ENCODE measurements around the gene SOX11.
A peak's percentile ranks its signal among the peaks of the same experiment; 100 is the strongest.
"Not testable (repeated sequence)": the region's sequence is repeated elsewhere in the genome, so short reads cannot be mapped to it uniquely, and the experiment has no call there.

SOX11 gene

DNA sequence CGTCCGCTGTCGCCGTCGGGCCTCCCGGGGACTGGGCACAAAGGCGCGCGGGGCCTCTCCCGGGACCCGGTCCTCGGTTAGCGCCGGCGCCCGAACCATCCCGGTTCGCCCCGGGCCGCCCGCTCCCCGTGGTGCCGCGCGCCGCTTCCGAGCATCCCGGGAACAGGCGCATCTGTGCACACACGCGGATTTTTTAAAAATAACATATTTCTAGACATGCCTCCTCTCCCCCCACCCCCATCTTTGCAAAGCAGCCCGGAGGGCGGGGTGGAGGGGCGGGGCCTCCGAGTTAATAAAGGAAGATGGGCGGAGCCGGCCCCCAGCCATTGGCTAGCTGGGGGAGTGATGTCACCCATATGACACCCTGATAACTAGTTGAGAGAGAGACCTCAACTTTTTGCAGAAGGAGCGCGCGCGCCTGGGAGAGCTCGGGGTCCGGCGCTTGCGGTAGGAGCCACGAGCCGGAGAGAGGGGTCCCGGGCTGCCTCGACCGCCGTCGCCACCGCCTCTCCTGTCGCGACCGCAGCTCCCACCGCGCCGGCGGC is at the start of gene SOX11:
TSS of gene SOX11 (plus strand) at position 400 of the 545 bp plus-strand sequence. CDS start 338 bp downstream, outside the sequence.
- peak; percentile 93 to 94 for DNase-seq (ENCODE audit: low read depth in 2 of 2)

DNA sequence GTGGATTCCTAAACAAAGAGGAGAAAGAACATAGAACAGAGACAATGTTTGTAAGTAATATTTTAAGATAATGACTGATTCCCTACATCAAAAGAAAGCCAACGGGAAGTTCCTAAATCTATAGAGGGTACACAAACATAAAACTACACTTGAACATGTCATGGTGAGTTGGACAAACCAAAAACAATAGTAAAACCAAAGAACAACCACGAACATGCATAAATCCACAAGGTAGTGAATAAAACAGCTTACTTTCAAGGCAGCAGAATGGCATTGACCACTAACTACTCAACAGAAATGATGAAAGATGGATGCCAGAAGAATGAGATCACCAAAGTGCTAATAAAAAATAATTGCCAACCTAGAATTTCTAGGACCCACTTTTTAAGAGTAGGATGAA is 39.5 kb upstream of the SOX11 start:
- DNase-seq (ENCODE audit: low read depth in 2 of 2): not testable (repeated sequence)

DNA sequence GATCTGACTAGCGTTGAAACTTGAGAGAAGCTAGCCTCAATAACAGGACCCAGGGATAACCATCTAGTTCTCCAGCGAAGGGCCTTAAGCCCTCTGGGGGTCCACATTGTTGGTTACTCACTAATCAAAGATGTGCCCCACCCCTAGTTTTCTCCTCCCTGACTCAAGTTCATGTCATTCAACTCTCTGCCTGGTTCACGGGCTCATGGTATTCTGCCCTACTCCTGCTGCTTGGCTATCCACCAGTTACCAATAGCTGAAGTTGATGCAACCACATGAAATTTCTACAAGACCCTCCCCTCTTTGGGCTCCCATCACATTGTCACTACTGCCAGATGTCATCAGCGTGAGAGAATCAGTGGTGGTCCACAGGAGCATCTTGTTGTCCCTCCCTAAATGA is 38.4 kb upstream of the SOX11 start:
- DNase-seq (ENCODE audit: low read depth in 2 of 2): not testable (repeated sequence)

DNA sequence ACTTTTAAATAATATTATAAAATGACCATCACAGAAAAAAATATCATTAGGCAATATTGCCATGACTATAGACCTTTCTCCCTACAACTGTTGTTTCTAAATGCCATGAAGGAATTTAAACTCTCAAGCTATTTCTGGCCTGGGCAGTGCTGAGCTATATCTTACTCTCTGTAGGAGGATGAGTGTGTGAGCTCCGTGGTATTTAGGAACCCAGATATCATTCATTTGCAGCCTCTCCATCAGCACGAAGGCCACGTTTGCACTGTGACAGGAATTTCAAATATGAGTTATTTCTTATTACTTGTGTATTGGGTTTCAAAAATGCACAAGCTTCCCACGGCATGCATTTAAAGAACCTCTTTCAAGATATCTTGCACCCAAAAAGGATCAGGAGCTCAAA is 35.0 kb upstream of the SOX11 start:
- DNase-seq (ENCODE audit: low read depth in 2 of 2): no peak

DNA sequence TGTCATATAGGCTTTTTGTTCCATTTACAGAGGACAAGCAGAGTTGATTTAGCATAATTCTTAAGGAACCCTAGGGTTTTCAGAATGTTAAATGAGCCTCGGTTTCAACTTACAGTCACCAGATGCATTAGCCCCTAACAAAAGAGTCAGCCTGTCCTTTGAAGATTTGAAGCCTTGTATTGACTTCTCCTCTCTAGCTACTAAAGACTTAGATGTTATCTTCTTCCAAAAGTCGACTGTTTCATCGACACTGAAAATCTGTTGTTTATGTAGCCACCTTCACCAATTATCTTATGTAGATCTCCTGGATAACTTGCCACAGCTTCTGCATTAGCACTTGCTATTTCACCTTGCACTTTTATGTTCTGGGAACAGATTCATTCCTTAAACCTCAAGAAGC is 31.6 kb upstream of the SOX11 start:
- DNase-seq (ENCODE audit: low read depth in 2 of 2): no peak

DNA sequence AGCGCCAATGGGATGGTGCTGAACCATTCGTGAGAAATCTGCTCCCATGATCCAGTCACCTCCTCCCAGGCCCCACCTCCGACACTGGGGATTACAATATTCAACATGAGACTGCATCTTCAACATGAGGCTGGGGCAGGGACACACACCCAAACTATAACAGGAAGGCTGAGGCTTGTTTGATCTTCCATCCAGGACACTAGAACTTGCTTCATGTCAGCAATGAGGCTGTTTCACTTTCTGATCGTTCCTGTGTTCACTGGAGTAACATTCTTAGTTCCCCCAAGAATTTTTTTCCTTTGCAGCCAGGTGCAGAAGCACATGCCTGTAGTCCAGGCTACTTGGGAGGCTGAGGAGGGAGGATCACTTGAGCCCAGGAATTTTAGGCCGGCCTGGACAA is 30.8 kb upstream of the SOX11 start:
- no peak for DNase-seq (ENCODE audit: low read depth in 2 of 2)

DNA sequence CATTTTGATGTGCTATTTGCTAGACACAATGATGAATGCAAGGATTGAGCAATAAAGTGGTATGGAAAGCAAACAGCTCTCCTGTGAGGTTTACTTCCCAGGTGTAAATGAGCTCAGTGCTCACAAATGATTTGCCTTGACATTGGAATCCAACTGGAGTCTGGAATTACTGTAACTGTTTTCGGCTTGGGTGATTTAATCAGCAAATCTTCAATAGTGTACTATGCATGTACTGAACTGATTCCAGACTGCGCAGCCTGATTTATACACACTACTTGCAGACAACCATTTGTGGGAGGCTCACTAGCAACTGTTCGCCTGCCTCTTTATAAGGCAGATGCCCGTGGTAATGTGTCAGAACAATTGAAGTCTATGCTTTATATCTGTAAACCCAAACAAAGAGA is 27.9 kb upstream of the SOX11 start:
- no peak for DNase-seq (ENCODE audit: low read depth in 2 of 2)

DNA sequence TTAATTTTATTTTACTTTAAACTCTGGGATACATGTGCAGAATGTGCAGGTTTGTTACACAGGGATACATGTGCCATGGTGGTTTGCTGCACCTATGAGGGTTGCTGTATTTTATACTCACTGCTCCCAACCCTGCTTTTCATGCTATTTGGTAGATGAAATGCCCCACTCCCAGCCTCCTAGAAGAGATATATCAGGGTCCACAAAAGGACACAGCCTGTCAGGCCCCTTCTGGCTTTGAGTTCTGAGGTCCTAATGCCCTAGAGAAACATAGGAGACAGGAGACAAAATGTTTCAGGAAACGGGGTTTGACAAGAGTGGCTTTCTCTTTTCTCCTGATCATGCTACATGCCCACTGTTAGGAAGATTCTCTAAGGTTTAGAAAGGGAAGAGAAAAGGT is 27.1 kb upstream of the SOX11 start:
- DNase-seq (ENCODE audit: low read depth in 2 of 2): no peak

DNA sequence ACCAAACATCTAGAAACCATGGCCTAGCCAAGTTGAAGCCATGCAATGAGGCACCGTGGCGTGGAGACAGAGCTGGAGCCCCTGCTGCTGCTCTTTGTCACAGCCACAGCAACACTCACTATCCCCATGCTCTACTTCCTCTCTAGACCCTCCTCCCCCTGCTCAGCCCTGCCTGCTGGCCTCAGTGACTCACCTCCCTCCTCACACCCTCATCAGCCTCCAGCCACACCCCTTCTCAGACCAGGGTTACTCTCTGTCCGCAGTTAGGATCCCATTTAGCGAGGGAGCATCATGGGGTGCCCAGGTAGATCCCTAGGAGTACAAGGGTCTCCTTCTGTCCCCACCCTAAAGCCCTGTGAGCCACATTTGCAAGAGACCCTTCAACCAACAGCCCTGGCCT is 25.4 kb upstream of the SOX11 start:
- DNase-seq (ENCODE audit: low read depth in 2 of 2): no peak

DNA sequence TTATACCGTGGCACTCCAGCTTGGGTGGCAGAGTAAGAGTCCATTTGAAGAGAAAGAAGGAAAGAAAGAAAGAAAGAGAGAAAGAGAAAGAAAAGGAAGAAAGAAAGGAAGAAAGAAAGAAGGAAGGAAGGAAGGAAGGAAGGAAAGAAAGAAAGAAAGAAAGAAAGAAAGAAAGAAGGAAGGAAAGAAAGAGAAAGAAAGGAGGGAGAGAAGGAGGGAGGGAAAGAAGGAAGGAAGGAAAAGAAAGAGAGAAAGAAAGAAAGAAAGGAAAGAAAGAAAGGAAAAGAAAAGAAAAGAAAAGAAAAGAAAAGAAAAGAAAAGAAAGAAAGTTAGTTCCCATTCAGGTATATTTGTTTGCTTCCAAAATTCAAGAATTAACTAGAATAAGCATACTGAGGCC is 24.5 kb upstream of the SOX11 start:
- not testable (repeated sequence) for DNase-seq (ENCODE audit: low read depth in 2 of 2)

DNA sequence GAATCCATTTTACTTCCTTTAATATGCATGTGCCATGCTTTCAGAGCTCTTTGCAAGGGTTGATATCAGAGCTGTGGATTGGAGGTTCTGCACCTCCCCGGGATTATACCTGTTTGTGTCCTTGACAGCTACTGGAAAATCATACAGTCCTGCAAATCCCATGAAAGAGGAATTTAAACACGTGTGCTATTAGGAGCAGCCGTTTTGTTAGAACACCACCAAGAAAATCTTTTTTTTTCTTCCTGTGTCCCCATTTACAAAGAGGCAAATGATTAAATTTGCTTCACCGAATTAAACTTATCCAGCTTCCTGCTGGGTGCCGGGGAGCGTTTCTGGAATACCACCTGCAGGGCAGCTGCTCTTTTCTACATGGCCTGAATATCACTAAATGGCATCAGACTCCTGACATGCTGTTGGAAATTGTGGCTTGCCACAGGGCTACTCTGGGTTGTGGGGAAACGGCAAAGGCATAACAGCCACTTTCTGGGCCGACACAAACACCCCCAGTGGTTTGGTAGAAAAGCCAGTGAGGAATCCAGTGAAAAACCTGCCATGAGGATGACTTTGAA is 23.4 kb upstream of the SOX11 start:
- no peak for DNase-seq (ENCODE audit: low read depth in 2 of 2)

DNA sequence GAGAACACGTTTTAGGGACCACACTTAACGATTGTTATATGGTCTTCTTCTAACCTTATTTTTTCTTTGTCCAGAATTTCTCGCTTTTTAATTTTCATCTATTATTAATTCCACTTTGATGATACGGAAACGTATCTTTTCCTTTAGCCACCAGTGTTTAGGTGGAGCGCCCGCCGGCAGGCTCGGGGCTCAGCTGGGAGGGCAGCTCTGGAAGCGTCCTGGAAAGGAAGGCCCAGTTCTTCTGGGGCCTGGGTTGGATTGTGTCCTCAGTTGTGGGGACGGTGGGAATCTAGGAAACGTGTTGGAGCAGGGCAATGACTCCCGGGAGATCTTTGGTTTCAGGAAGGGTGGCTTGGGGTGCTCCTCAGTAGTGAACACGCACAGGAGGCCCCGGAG is 19.4 kb upstream of the SOX11 start:
- no peak for DNase-seq (ENCODE audit: low read depth in 2 of 2)

DNA sequence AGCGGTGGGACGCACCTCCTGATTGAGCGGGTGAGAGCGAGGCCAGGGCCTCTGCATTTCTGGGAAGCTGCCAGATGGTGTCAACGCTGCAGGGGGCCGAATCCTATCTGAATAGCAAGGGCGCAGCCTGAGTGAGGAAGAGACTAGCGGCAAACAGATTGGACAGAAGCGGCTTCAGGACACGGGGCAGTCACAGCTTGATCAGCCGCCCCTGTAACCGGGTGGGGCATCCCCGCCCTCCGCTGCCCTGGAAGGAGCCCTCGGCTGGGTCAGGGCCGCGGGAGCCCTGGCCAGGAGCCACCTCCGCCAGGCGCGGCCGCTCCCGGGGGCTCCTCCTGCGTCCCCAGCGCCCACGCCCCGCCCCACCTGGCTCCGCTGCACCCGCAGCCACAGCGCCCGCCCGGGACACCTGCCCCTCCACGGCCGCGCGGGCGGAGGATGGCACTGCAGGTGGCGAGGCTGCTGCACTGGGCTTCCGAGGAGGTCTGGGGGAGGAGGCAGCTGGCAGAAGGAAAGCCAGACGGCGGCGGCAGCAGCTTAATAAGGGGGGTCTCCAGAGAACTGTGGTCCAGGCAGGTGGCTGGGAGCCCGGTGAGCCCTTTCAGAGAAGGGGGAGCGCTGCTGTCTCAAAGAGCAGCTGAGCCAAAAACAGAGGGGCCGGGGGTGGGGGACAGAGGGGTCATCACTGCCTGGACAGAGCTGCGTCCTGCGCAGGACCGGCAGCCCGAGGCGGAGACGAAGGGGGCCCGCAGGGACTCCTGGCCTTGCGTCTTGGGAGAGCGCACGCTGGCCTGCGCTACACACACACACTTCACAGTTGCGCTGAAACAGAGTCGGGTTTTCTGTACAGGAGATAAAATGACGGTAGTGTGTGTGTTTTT is 18.8 kb upstream of the SOX11 start:
- no peak for DNase-seq (ENCODE audit: low read depth in 2 of 2)

DNA sequence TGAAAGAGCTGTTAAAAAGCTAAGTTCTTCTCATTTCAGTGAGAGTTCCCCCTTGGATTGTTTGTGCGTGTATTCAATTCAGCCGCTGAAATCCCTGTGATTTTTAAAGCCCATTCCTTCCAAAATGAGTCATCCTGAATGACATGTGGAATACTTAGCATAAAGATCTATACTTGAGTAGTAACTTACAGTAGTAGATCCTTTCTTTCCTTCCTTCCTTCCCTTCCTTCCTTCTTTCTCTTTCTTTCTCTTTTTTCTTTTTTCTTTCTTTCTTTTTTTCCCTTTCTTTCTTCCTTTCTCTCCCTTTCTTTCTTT is 18.2 kb upstream of the SOX11 start:
- DNase-seq (ENCODE audit: low read depth in 2 of 2): no peak

DNA sequence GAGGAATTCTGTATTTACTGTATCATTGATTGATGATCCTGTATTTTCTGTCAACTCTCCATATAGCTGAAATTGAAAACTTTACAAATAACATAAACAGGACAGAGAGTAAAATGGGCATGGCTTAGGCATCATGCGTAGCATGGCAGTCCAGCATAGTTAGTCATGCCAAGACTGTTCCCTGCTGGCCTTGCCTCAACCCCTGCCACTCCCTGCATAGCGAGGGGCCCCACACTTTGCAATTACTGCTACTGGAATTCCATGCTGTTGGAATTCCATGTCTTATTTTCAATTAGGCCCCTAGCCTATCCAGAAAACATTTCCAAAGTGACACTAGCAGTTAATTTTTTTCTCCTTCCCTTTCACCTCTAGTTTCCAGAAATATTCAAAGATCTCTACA is 15.1 kb upstream of the SOX11 start:
- DNase-seq (ENCODE audit: low read depth in 2 of 2): no peak

DNA sequence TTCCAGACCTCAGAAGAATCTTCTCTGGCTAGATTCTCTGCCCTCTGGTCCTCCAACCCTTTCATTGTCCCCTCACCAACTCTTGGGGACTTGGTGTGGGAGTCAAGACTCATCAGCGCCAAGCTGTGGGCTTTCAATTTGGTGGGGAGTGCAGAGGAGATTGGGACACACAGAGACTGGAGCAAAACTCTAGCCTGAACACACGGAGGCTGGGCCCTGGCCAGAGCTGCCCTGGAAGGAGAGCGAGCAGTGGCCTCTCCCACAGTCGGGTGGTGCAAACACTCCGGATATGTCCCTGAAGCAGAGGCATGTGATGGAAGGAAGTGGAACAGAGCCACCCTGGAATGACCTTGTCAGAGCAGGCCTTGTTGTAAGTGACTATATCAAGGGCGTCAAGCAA is 8.7 kb upstream of the SOX11 start:
- DNase-seq (ENCODE audit: low read depth in 2 of 2): no peak

DNA sequence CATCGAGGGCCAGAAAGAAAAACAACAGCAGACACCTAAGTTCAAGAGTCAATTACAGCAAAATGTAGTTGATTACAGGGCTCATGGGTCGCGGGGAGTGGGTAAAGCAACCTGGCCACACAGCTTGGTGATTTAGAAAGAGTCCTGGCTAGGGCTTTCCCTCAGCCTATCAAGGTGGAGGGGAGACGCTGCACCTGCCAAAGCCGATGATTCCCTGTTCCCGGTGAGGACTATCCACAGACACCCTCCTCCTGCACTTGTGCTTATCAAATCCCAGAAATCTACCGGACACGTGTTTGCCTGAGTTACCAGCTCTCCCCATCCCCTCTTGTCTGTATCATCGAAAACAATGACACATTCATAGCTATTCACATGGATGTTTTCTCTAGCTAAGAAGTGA is 7.0 kb upstream of the SOX11 start:
- DNase-seq (ENCODE audit: low read depth in 2 of 2): no peak

DNA sequence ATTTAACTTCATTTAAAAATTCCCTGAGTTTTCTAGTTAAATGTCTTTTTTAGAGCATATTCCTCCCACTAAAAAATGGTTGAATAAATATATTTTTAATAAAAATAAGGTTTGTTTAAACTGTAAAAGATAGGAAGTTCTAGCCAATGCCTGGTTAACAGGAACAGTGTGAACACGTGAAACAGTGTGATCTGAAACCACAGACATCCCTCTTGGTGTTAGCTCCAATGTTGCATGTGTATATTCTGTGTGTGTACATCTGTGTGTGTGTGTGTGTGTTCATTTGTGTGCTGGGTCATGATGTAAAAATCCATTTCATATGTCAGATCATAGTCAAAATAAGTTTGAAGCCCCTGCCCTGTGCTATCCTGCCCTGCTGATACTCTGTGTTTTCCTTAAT is 6.1 kb upstream of the SOX11 start:
- DNase-seq (ENCODE audit: low read depth in 2 of 2): no peak

DNA sequence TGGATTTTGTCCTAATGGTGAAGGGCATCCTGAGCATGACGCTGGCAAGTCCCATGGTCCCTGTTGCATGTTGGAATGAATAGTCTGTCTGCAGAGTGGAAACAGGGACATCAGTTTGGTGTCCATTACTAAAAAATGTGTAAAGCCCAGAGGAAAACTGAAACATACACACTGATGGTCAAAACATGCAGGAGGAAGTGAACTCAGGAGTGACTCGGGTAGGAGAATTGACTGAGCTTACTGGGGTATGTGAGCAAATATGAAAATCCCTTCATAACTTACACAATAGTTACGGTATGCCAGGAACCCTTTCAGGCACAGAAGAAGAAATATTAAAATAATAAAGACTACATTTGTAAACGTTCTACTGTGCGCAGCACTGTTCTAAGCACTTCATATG is 5.6 kb upstream of the SOX11 start:
- no peak for DNase-seq (ENCODE audit: low read depth in 2 of 2)

DNA sequence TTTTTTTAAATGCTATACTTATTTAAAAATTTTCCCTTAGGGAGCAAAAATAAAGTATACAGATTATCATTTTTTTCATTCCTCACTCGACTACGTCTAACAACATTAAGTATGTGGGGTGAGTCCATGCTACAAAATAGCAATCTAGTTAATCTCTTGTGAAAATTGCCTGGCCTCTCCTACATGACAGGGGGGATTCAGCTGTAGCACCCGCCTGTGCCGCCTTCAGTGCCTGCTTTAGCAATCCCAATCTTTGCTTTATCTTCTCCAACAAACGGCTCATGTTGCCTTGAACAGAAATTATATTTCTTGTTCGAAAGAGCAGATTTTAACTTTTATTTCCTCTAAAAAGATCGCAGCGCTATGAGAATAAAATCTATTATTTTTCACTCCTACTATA is 2.4 kb upstream of the SOX11 start:
- no peak for DNase-seq (ENCODE audit: low read depth in 2 of 2)

DNA sequence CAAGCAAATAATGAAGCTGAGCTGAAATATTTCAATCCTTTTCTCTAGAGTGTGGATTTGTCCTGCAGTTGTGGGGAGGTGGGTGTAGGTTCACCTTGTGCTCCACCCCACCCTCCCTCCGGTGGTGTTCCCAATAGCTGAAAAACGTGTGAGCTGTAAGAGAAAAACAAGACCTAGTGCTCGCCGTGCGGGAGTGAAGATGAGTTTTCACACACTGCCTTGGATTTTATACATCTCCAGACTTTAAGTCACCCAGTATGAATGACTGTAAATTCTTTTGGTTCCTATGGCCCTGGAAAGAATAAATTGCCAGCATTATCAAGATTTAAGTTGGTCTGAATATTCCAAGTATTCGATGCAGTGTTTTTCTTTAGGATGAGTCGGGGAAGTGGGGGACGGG is 1.9 kb upstream of the SOX11 start:
- DNase-seq (ENCODE audit: low read depth in 2 of 2): no peak

DNA sequence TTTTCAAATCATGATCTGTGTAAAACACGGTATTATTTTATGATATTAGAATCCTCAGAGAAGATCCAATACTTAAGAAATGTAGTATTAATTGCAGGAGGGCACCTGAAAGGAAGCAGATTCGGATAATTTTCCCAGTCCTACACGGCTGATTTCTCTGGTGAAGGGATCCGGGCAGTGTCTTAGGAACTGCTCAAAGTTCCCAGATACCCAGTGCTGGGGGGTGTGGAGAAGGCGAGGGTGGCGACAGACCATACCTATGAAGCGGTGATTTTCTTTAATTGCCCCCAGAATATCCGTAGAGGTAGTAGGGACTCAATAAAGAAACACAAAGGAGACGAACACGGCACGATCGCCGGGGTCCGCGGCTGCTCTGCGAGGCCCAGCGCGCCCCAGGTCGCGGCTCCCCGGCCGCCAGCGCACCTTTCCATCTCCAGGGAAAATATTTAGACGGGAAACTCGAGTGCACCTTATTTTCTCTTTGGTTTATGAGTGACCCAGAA is 1.4 kb upstream of the SOX11 start:
- DNase-seq (ENCODE audit: low read depth in 2 of 2): no peak

Measured in fibroblast of skin of left biceps (primary cell).